Measurements from ENCODE around the gene KPNB1.

Gene KPNB1

GRCh38 chr17:47615766-47616424, 33.8 kb upstream of the KPNB1 start:
- peak; percentile 56 for TF ChIP-seq CTCF (conservative IDR thresholded peaks at IDR 0.05; ENCODE audit: low read depth, low read length)
- no peak for DNase-seq (ENCODE audit: low read depth)
- H3K4me3 ChIP-seq (ENCODE audit: low read length), result no peak overlapping the region

DNA sequence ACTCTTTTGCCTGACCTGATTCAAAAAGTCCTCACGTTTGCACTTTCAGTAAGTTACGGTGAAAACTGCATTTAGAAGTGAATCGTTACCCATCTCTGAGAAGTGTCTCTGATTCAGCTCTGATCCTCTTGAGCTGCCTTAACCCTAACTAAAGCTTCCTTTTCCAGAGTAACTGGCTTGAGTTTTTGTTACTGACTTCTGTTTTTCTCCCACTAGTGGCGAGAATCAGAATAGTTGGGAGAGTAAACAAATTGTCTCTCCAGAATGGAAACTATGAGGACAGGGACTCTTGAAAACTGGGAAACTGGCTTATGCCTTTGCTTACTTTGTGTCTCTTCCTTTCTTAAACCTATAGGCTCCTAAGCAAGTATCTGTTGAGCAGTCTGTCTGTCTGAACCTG, 31.3 kb upstream of the KPNB1 start:
- peak; percentile 39 for TF ChIP-seq CTCF (conservative IDR thresholded peaks at IDR 0.05; ENCODE audit: low read depth, low read length)
- no peak overlapping the region for H3K4me3 ChIP-seq (ENCODE audit: low read length)
- no peak for DNase-seq (ENCODE audit: low read depth)

DNA sequence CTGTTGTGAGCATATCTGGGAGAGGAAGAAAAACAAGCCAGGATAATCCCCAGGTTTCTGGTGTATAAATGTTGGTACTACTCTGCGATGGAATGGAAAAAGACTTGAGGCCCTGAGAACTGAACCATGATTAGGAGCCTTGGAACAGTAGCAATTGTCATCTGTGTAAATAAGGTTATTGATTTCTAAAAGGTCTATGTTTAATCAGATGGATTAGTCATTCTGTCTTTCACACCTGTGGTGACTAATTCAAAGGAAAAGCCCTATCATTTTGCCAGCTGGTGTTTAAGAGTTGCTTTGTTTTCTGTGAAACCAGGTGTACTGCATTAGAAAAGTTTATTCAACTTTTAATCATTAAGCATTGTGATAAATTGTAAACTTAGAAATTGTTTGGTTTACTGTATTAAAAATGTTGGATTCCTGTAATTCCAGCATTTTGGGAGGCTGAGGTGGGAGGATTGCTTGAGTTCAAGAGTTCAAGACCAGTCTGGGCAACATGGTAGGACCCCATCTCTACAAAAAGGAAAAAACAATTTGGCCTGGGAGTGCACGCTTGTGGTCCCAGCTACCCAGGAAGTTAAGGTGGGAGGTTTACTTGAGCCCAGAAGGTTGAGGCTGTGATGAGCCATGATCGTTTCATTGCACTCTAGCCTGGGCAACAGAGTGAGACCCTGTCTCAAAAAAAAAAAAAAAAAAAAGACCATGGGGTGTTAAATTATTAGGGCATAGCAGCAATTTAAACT, 29.0 kb upstream of the KPNB1 start:
- DNase-seq (ENCODE audit: low read depth), result no peak
- TF ChIP-seq CTCF (conservative IDR thresholded peaks at IDR 0.05; ENCODE audit: low read depth, low read length), result no peak

DNA sequence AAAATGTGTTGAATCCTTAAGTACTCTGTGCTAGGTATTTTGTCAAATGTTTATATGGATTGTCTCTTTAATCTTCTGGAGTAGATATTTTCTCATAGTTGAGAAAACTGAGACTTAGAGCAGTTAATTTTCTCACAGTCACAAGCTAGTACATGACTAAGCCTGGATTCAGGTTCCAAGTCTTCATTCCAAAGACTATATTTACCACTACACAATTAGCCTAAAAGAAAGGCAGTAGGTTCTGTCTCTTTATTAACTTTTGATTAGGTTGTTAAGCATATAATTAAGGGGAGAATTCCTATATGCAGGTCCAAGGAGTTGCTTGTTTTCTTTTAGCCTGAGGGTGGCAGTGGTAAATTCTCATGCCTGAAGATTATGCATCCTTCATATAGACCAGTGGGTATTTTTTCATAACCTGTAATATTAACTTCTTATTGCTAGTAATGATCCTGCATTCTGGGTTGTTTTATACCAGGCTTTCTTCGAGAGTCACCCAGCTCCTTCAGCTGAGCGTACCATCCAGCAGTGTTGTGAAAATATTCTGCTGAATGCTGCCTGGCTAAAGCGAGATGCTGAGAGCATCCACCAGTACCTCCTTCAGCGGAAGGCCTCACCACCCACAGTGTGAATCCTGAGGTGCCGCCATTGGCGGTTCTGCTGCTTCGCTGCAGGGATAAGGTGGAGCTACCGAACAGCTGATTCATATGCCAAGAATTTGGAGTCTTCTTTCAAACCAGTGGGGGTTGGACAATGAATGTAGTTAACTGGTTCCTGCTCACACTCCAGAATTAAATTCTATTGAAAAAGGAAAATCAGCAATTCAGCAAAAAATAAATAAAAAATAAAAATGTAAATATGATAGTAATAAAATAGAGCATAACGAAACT, 28.2 kb upstream of the KPNB1 start:
- H3K4me3 ChIP-seq (ENCODE audit: low read length), result no peak overlapping the region
- peak; percentile 68 for DNase-seq (ENCODE audit: low read depth)
- TF ChIP-seq CTCF (conservative IDR thresholded peaks at IDR 0.05; ENCODE audit: low read depth, low read length), result peak; percentile 16

More for the DNA sequence above, 29.0 kb upstream of the KPNB1 start:
- no peak overlapping the region for H3K4me3 ChIP-seq (ENCODE audit: low read length)

DNA sequence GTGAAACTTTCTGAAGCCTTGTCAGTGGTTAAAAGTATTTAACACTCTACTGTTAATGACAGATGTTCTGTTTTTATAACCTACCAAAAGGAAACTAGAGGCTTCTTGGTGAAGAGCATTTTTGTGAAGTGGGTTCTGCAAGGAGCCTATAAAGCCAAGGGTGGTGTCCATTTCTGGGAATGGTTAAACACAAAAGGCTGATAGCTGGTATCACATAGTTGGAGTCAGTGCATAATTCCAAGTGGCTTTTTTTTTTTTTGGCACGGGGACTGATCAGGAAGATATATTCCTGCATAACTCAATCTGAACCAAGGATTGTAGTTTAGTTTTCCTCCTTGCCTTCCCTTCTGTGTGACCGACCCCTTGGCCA, 27.6 kb upstream of the KPNB1 start:
- DNase-seq (ENCODE audit: low read depth), result no peak
- H3K4me3 ChIP-seq (ENCODE audit: low read length), result no peak overlapping the region
- no peak for TF ChIP-seq CTCF (conservative IDR thresholded peaks at IDR 0.05; ENCODE audit: low read depth, low read length)

DNA sequence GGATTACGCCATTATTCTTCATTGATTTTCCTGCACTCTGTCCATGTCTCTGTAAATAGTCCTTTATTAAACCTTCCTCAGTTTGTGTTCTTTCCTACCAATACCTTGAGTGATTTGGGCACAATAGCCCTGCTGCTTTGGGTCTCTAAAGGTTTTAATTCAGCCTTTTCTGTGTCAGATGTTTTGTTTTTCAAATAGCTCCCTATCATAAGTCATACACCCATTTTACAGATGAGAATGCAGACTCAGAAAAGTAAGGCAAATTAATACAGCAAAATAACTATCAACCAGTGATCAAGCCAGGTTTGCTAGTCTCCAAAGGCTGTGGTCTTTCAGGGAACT, 25.0 kb upstream of the KPNB1 start:
- H3K4me3 ChIP-seq (ENCODE audit: low read length), result no peak overlapping the region
- TF ChIP-seq CTCF (conservative IDR thresholded peaks at IDR 0.05; ENCODE audit: low read depth, low read length), result no peak
- DNase-seq (ENCODE audit: low read depth), result no peak
